GM23248 (cell line): ENCODE results near the gene VPS33A.

Experiments used
- EZH2 ChIP-seq: fragments of 200-600 bp; sonication (generic); IDR thresholded peaks from 2 replicates; pipeline ENCODE4 v1.6.1; 2018; ENCODE audit warnings: antibody characterized with exemption, mild to moderate bottlenecking; ENCODE audit not compliant: insufficient read depth, poor library complexity, severe bottlenecking
- EZH2phosphoT487 ChIP-seq: fragments of 200-600 bp; sonication (generic); IDR thresholded peaks from 2 replicates; pipeline ENCODE4 v1.6.1; 2018; ENCODE audit warnings: antibody characterized with exemption, moderate library complexity, mild to moderate bottlenecking, low read depth; ENCODE audit not compliant: insufficient read depth

DNA sequence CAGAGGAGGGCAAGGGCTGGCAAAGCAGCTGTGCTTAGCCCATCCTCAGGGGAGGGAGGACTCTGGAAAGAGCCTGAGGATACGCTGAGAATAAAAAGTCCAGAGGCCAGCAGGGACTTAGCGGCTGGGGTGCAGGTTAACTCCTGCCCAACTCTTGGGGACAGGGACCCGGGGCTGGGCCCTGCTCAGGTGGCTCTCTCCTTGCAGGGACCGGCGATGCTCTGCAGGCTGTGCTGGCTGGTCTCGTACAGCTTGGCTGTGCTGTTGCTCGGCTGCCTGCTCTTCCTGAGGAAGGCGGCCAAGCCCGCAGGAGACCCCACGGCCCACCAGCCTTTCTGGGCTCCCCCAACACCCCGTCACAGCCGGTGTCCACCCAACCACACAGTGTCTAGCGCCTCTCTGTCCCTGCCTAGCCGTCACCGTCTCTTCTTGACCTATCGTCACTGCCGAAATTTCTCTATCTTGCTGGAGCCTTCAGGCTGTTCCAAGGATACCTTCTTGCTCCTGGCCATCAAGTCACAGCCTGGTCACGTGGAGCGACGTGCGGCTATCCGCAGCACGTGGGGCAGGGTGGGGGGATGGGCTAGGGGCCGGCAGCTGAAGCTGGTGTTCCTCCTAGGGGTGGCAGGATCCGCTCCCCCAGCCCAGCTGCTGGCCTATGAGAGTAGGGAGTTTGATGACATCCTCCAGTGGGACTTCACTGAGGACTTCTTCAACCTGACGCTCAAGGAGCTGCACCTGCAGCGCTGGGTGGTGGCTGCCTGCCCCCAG lies 60.0 kb downstream of the VPS33A start:
- TF ChIP-seq EZH2phosphoT487 (no peak), EZH2 (no peak)
